ENCODE data around the gene TGFB2. TPM values are rescaled to one million over a fixed set of nuclear protein-coding genes. Genes with fewer than 3 reads are reported as not detected.

The TGFB2 gene
- total and polyA plus RNA-seq, 2 donors (not counting 3 experiments of a cell fraction or from before 2014, with no cell fraction given), result 21.2 to 43.5 TPM

- peaks cover 36% of the 10 kb centered on the region for H3K4me1 ChIP-seq (ENCODE audit: control insufficient read depth, extremely low read depth, insufficient read depth, low read length)
- intact Hi-C loops (cut with micrococcal nuclease), result no loop called here
- FAIRE-seq, result no peak
- no peaks in the 10 kb centered on the region for H3K9me1 ChIP-seq (replicated peaks; ENCODE audit: control insufficient read depth, extremely low read depth, insufficient read depth, low read length)
- CTCF ChIA-PET, result interaction anchor here (1.4 to 1.7 kb wide), 2 partner anchors 136 to 592 kb away, joined by 3 to 4 read pairs; no protein-coding TSS in a partner anchor
- dilution Hi-C loops (cut with MboI; ENCODE audit: extremely low pct_ligation_motif_present, low sequenced_read_pairs), result no loop called here
- no TSS peak for BruUV-seq (replicated peaks)
- no peak for TF ChIP-seq POLR2AphosphoS5 (IDR thresholded peaks at IDR 0.05; ENCODE audit: insufficient read depth, low read depth, low read length)
- no peak for TF ChIP-seq POLR2A (IDR thresholded peaks at IDR 0.05; ENCODE audit: low read depth, low read length)
- TF ChIP-seq MYC (IDR thresholded peaks at IDR 0.05; ENCODE audit: low read depth, low read length), result no peak
- H3K36me3 ChIP-seq (ENCODE audit: control insufficient read depth in 2 of 2, extremely low read depth in 1 of 2, insufficient read depth in 2 of 2, low read length in 2 of 2), result no peaks in the 10 kb centered on the region
- no peak overlapping the region for H2AFZ ChIP-seq (ENCODE audit: low read depth, low read length)
- no peaks in the 10 kb centered on the region for H3K79me2 ChIP-seq (ENCODE audit: control insufficient read depth, insufficient read depth, low read length)
- POLR2A ChIA-PET, result no interaction called here
- no peaks in the 10 kb centered on the region for H4K20me1 ChIP-seq (replicated peaks; ENCODE audit: control insufficient read depth, extremely low read depth, insufficient read depth, low read length)
- no peak overlapping the region for H3K9ac ChIP-seq (replicated peaks; ENCODE audit: extremely low read depth, insufficient read depth, low read length)
- no peaks in the 10 kb centered on the region for H3K9me3 ChIP-seq (replicated peaks; ENCODE audit: control insufficient read depth, insufficient read depth, low read length)
- no peak overlapping the region for H3K4me2 ChIP-seq (ENCODE audit: insufficient read depth, low read length)
- no peaks in the 10 kb centered on the region for H3K27me3 ChIP-seq (ENCODE audit: control insufficient read depth in 2 of 2, insufficient read depth in 2 of 2, low read length in 2 of 2)
- no peak overlapping the region for H3K4me3 ChIP-seq (replicated peaks in 1 of 3; ENCODE audit: insufficient read depth in 1 of 3, low read depth in 1 of 3, low read length in 3 of 3)
- H3K27ac ChIP-seq (ENCODE audit: insufficient read depth, low read depth, low read length), result no peak overlapping the region
- DNase-seq (ENCODE audit: low read depth, low spot score), result peak; percentile 25
Observed at GRCh38 chr1:218475275-218475674, 130.1 kb downstream of the TGFB2 start.

GRCh38 chr1:218475699-218476098 is 130.6 kb downstream of the TGFB2 start:
- H3K9ac ChIP-seq (replicated peaks; ENCODE audit: extremely low read depth, insufficient read depth, low read length), result no peak overlapping the region

More at GRCh38 chr1:218475699-218476098, 130.6 kb downstream of the TGFB2 start:
- H3K27me3 ChIP-seq (ENCODE audit: control insufficient read depth in 2 of 2, insufficient read depth in 2 of 2, low read length in 2 of 2), result no peaks in the 10 kb centered on the region
- no TSS peak for BruUV-seq (replicated peaks)
- H3K36me3 ChIP-seq (ENCODE audit: control insufficient read depth in 2 of 2, extremely low read depth in 1 of 2, insufficient read depth in 2 of 2, low read length in 2 of 2), result no peaks in the 10 kb centered on the region
- ChIA-PET POLR2A (no interaction called here), CTCF (interaction anchor here (1.4 to 1.7 kb wide), 2 partner anchors 137 to 591 kb away, joined by 3 to 4 read pairs; no protein-coding TSS in a partner anchor)
- no peak overlapping the region for H3K27ac ChIP-seq (ENCODE audit: insufficient read depth, low read depth, low read length)
- H3K79me2 ChIP-seq (ENCODE audit: control insufficient read depth, insufficient read depth, low read length), result no peaks in the 10 kb centered on the region
- intact Hi-C loops (cut with micrococcal nuclease) (no loop called here), dilution Hi-C loops (cut with MboI; ENCODE audit: extremely low pct_ligation_motif_present, low sequenced_read_pairs) (no loop called here)
- no peaks in the 10 kb centered on the region for H3K9me3 ChIP-seq (replicated peaks; ENCODE audit: control insufficient read depth, insufficient read depth, low read length)
- no peak overlapping the region for H3K4me3 ChIP-seq (replicated peaks in 1 of 3; ENCODE audit: insufficient read depth in 1 of 3, low read depth in 1 of 3, low read length in 3 of 3)
- no peaks in the 10 kb centered on the region for H3K9me1 ChIP-seq (replicated peaks; ENCODE audit: control insufficient read depth, extremely low read depth, insufficient read depth, low read length)
- H4K20me1 ChIP-seq (replicated peaks; ENCODE audit: control insufficient read depth, extremely low read depth, insufficient read depth, low read length), result no peaks in the 10 kb centered on the region
- TF ChIP-seq POLR2A (IDR thresholded peaks at IDR 0.05; ENCODE audit: low read depth, low read length) (no peak), EZH2 (IDR thresholded peaks at IDR 0.05; ENCODE audit: borderline replicate concordance, low read depth, low read length, severe bottlenecking) (no peak), FOS (IDR thresholded peaks at IDR 0.05; ENCODE audit: borderline replicate concordance, insufficient read depth, low read length) (no peak), MAX (IDR thresholded peaks at IDR 0.05; ENCODE audit: insufficient read depth, insufficient read length) (no peak), POLR2AphosphoS5 (IDR thresholded peaks at IDR 0.05; ENCODE audit: insufficient read depth, low read depth, low read length) (no peak), CTCF (IDR thresholded peaks at IDR 0.05; ENCODE audit: extremely low read depth in 1 of 2, insufficient read depth in 1 of 2, low read depth in 1 of 2, low read length in 2 of 2) (no peak), GATA2 (IDR thresholded peaks at IDR 0.05; ENCODE audit: insufficient read depth, insufficient read length, low read depth, low read length) (no peak), JUN (IDR thresholded peaks at IDR 0.05; ENCODE audit: borderline replicate concordance, insufficient read depth, insufficient read length, low read depth) (no peak), MYC (IDR thresholded peaks at IDR 0.05; ENCODE audit: low read depth, low read length) (no peak)
- no peak for DNase-seq (ENCODE audit: low read depth, low spot score)
- no peak for FAIRE-seq
- no peak overlapping the region for H3K4me2 ChIP-seq (ENCODE audit: insufficient read depth, low read length)
- peaks cover 41% of the 10 kb centered on the region for H3K4me1 ChIP-seq (ENCODE audit: control insufficient read depth, extremely low read depth, insufficient read depth, low read length)
- no peak overlapping the region for H2AFZ ChIP-seq (ENCODE audit: low read depth, low read length)
